Keratinocyte (primary cell): ENCODE results near the gene PRR7. TPM values are rescaled to one million over a fixed set of nuclear protein-coding genes. Genes with fewer than 3 reads are reported as not detected.

ENCODE experiments used
- DNase-seq: peaks from one replicate; pipeline ENCODE4 v3.0.0-alpha.2; 2011; ENCODE audit warnings: low read depth, missing footprints, low spot score
- FAIRE-seq: peaks from 2 replicates; lab custom pipeline; 2011; peaks lifted over from hg19 to GRCh38; lab: Jason Lieb, UNC
- H2AFZ ChIP-seq: 2 replicates; pipeline ENCODE4 v1.6.0; 2012; ENCODE audit warnings: low read length, control low read depth, inconsistent platforms; ENCODE audit not compliant: control insufficient read depth
- H3K27ac ChIP-seq: 2 replicates; pipeline ENCODE4 v1.5.1; 2011; ENCODE audit warnings: low read length; ENCODE audit not compliant: control insufficient read depth, insufficient read depth
- H3K27me3 ChIP-seq: 3 replicates; pipeline ENCODE4 v1.6.0; 2011; ENCODE audit warnings: low read length; ENCODE audit not compliant: control insufficient read depth, insufficient read depth; ENCODE audit errors: extremely low read depth
- H3K36me3 ChIP-seq, 2 experiments: 2 replicates in 1 of 2; 3 replicates in 1 of 2; pipeline ENCODE4 v1.5.1; 2011; ENCODE audit warnings: low read length in 2 of 2, mild to moderate bottlenecking in 1 of 2; ENCODE audit not compliant: control insufficient read depth in 2 of 2, insufficient read depth in 2 of 2; ENCODE audit errors: extremely low read depth in 1 of 2
- H3K4me1 ChIP-seq: 3 replicates; pipeline ENCODE4 v1.5.1; 2011; ENCODE audit warnings: low read length; ENCODE audit not compliant: control insufficient read depth, insufficient read depth; ENCODE audit errors: extremely low read depth
- H3K4me2 ChIP-seq: 3 replicates; pipeline ENCODE4 v1.6.0; 2011; ENCODE audit warnings: low read depth, low read length; ENCODE audit not compliant: control insufficient read depth, insufficient read depth; ENCODE audit errors: extremely low read depth
- H3K4me3 ChIP-seq, 3 experiments: fragments of 200-600 bp in 1 of 3; sonication (generic) in 1 of 3; 2 replicates in 2 of 3; 3 replicates in 1 of 3; pipeline ENCODE4 v1.5.1; 2011 to 2016; ENCODE audit warnings: low read length in 3 of 3, mild to moderate bottlenecking in 3 of 3, control low read depth in 2 of 3, inconsistent platforms in 1 of 3, low read depth in 1 of 3, mixed read lengths in 1 of 3, mixed run types in 1 of 3, moderate library complexity in 1 of 3; ENCODE audit not compliant: control insufficient read depth in 2 of 3, insufficient read depth in 2 of 3; ENCODE audit errors: extremely low read depth in 1 of 3
- H3K79me2 ChIP-seq: 2 replicates; pipeline ENCODE4 v1.6.0; 2012; ENCODE audit warnings: low read length; ENCODE audit not compliant: control insufficient read depth, insufficient read depth
- H3K9ac ChIP-seq: 3 replicates; pipeline ENCODE4 v1.6.0; 2011; ENCODE audit warnings: low read length; ENCODE audit not compliant: control insufficient read depth, insufficient read depth; ENCODE audit errors: extremely low read depth
- H3K9me1 ChIP-seq: 3 replicates; pipeline ENCODE4 v1.6.0; 2011; ENCODE audit warnings: low read length; ENCODE audit not compliant: control insufficient read depth, insufficient read depth; ENCODE audit errors: extremely low read depth
- H3K9me3 ChIP-seq: 2 replicates; pipeline ENCODE4 v1.5.1; 2012; ENCODE audit warnings: low read depth, low read length; ENCODE audit not compliant: control insufficient read depth
- H4K20me1 ChIP-seq: 3 replicates; pipeline ENCODE4 v1.6.0; 2011; ENCODE audit warnings: low read length; ENCODE audit not compliant: control insufficient read depth, insufficient read depth; ENCODE audit errors: extremely low read depth
- CTCF ChIP-seq, 3 experiments: IDR thresholded peaks in 1 of 3; conservative IDR thresholded peaks in 1 of 3; optimal IDR thresholded peaks in 1 of 3; 2 replicates in 2 of 3; 3 replicates in 1 of 3; pipeline versions ENCODE3 to v1.5.1; 2011; ENCODE audit warnings: low read length in 3 of 3, mild to moderate bottlenecking in 3 of 3, moderate library complexity in 2 of 3, control low read depth in 1 of 3, inconsistent platforms in 1 of 3; ENCODE audit not compliant: insufficient read depth in 2 of 3; ENCODE audit errors: extremely low read depth in 1 of 3
- EZH2 ChIP-seq: IDR thresholded peaks from one replicate; pipeline ENCODE4 v1.6.1; 2012; ENCODE audit warnings: inconsistent platforms, mild to moderate bottlenecking, low read length, moderate library complexity
- dilution Hi-C: fragments of 300-500 bp; cut with MboI; formaldehyde crosslinking; loops from one replicate; pipeline ENCODE4 v1.7.0; 2020; ENCODE audit warnings: low sequenced_read_pairs; ENCODE audit not compliant: extremely low pct_ligation_motif_present
- polyA plus RNA-seq, 5 experiments: library from polyadenylated mRNA; depleted of rRNA in 3 of 5; stranded (reverse) in 3 of 5; stranded (forward) in 1 of 5; unstranded in 1 of 5; fragments of >200 nt; gene quantifications; 1 replicate in 1 of 5; 2 replicates in 3 of 5; 3 replicates in 1 of 5; pipeline versions ENCODE4 v1.2.1 to v1.2.3, GENCODE V29; 2011 to 2012; ENCODE audit warnings: missing spikeins in 2 of 5, low read depth in 1 of 5, low replicate concordance in 1 of 5

Gene PRR7
- polyA plus RNA-seq, 1 donor (not counting 4 experiments of a cell fraction or from before 2014, with no cell fraction given) = 1.1 TPM

GRCh38 chr5:177466861-177467260 is 20.2 kb downstream of the PRR7 start:
- peaks cover 10% of the 10 kb centered on the region for H3K9me1 ChIP-seq
- no peaks in the 10 kb centered on the region for H3K27me3 ChIP-seq
- DNase-seq = no peak
- peaks cover 19% of the 10 kb centered on the region for H3K79me2 ChIP-seq
- TF ChIP-seq CTCF (optimal IDR thresholded peaks at IDR 0.05 in 1 of 3, IDR thresholded peaks at IDR 0.05 in 1 of 3, conservative IDR thresholded peaks at IDR 0.05 in 1 of 3; ENCODE audit: extremely low read depth in 1 of 3, insufficient read depth in 2 of 3, low read length in 3 of 3) (no peak), EZH2 (no peak)
- FAIRE-seq = no peak
- no peak overlapping the region for H3K27ac ChIP-seq
- no peak overlapping the region for H3K9ac ChIP-seq
- H3K4me3 ChIP-seq = no peak overlapping the region
- H3K4me2 ChIP-seq = no peak overlapping the region
- peaks cover 16% of the 10 kb centered on the region for H4K20me1 ChIP-seq
- H2AFZ ChIP-seq = no peak overlapping the region
- dilution Hi-C loops = no loop called here
- H3K9me3 ChIP-seq = no peaks in the 10 kb centered on the region
- peaks cover 14 to 23% of the 10 kb centered on the region in 2 experiments for H3K36me3 ChIP-seq
- peaks cover 31% of the 10 kb centered on the region for H3K4me1 ChIP-seq

- FAIRE-seq (no peak), DNase-seq (no peak)
- Histone ChIP-seq H3K36me3 (peaks cover 14 to 20% of the 10 kb centered on the region in 2 experiments), H3K4me3 (no peak overlapping the region), H3K9me3 (no peaks in the 10 kb centered on the region), H2AFZ (no peak overlapping the region), H3K27me3 (no peaks in the 10 kb centered on the region), H3K4me2 (no peak overlapping the region), H3K79me2 (peaks cover 23% of the 10 kb centered on the region), H3K27ac (no peak overlapping the region), H4K20me1 (peaks cover 16% of the 10 kb centered on the region), H3K4me1 (peaks cover 35% of the 10 kb centered on the region), H3K9ac (no peak overlapping the region), H3K9me1 (peaks cover 10% of the 10 kb centered on the region)
- no peak for TF ChIP-seq CTCF (optimal IDR thresholded peaks at IDR 0.05 in 1 of 3, IDR thresholded peaks at IDR 0.05 in 1 of 3, conservative IDR thresholded peaks at IDR 0.05 in 1 of 3; ENCODE audit: extremely low read depth in 1 of 3, insufficient read depth in 2 of 3, low read length in 3 of 3)
- no peak for TF ChIP-seq EZH2
- dilution Hi-C loops = no loop called here
These were observed 20.8 kb downstream of the PRR7 start for GRCh38 chr5:177467436-177467835.
